ENCODE data around the gene MDFI. TPM values are rescaled to one million over a fixed set of nuclear protein-coding genes. Genes with fewer than 3 reads are reported as not detected.
"Not testable (repeated sequence)": the region's sequence is repeated elsewhere in the genome, so short reads cannot be mapped to it uniquely, and the experiment has no call there.

Gene MDFI
- total RNA-seq, 2 experiments from 2014 or later, result not detected

DNA sequence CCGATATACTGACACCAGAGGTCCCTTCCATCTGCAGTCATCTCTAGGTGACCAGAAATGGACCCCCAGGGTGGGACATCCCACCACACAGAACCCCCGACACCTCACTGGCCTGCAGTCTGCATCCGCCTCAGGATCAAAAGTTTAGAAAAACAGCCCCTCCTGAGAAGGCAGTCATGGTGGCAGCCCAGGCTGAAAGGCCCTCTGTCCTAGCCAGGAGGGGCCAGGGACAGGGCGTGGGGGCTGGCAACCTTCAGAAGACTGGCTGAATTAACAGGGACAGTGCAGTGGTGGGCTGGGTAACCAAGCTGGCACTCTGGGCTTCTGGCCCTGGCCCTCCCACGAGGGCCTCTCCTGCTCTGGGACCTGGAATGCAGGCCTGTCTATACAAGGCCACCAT is 34.3 kb upstream of the MDFI start:
- ATAC-seq (no peak), DNase-seq (no peak)
- Mint-ChIP-seq H3K9me3 (ENCODE audit: low read depth) (no peaks in the 10 kb centered on the region), H3K4me3 (no peak overlapping the region), H3K27ac (no peak overlapping the region), H3K4me1 (peaks cover 3% of the 10 kb centered on the region), H3K36me3 (ENCODE audit: low read depth) (no peaks in the 10 kb centered on the region), H3K27me3 (no peaks in the 10 kb centered on the region)
- intact Hi-C loops (cut with DNase I, micrococcal nuclease), result loop anchor here in 1 of 2 experiments (5.0 kb wide), 1 partner anchor 173 kb away; the partner anchor contains the start of gene FRS3
- CTCF ChIA-PET, result interaction anchor here (1.5 to 4.4 kb wide), 4 partner anchors 10 to 175 kb away, joined by 4 to 48 read pairs (median 12); no protein-coding TSS in a partner anchor
- POLR2A ChIA-PET, result no interaction called here

DNA sequence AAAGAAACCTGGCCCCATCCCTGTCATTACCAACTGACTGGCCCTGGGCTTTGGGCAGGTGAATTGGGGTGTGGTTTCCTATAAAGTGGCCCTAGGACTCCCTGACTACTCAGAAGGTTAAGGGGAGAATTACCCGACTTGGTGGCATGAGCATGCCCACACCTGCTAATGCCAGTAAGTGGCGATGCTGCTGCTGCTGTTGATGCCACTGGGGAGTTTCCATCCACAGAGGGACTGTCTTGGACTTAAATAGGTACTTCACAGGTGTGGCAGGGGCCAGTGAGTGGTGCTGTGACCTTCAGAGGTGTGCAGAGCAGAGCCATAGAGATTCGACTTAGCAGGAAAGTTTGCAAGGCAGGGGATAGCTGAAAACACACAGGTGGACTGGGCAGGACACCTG is 32.6 kb upstream of the MDFI start:
- H3K27me3 Mint-ChIP-seq, result no peaks in the 10 kb centered on the region
- no peak overlapping the region for H3K27ac Mint-ChIP-seq
- ATAC-seq (no peak), DNase-seq (no peak)
- H3K36me3 Mint-ChIP-seq (ENCODE audit: low read depth), result no peaks in the 10 kb centered on the region
- no peak overlapping the region for H3K4me3 Mint-ChIP-seq
- CTCF ChIA-PET, result interaction anchor here (0.6 to 2.4 kb wide), 5 partner anchors 10 to 82 kb away, joined by 3 to 5 read pairs (median 3); no protein-coding TSS in a partner anchor
- POLR2A ChIA-PET, result no interaction called here
- peaks cover 3% of the 10 kb centered on the region for H3K4me1 Mint-ChIP-seq
- intact Hi-C loops (cut with DNase I, micrococcal nuclease), result no loop called here
- H3K9me3 Mint-ChIP-seq (ENCODE audit: low read depth), result no peaks in the 10 kb centered on the region

DNA sequence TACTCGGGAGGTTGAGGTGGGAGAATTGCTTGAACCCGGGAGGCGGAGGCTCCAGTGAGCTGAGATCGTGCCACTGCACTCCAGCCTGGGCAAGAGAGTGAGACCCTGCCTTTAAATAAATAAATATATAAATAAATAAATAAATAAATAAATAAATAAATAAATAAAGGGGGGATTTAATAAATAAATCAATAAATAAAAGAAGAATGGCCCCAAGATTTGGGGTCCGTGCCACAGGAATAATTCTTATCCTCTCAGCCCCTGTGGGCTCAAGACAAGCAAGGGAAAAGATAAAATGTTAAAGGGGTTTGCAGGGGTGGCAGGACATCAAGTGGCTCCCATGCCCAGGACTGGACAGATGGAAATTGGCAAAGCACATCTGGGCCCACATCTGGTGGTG is 31.2 kb upstream of the MDFI start:
- POLR2A ChIA-PET, result no interaction called here
- no peaks in the 10 kb centered on the region for H3K9me3 Mint-ChIP-seq (ENCODE audit: low read depth)
- peaks cover 2% of the 10 kb centered on the region for H3K27me3 Mint-ChIP-seq
- DNase-seq (no peak), ATAC-seq (no peak)
- H3K4me1 Mint-ChIP-seq, result peaks cover 3% of the 10 kb centered on the region
- no peaks in the 10 kb centered on the region for H3K36me3 Mint-ChIP-seq (ENCODE audit: low read depth)
- intact Hi-C loops (cut with DNase I, micrococcal nuclease), result no loop called here
- no peak overlapping the region for H3K4me3 Mint-ChIP-seq
- H3K27ac Mint-ChIP-seq, result no peak overlapping the region
- CTCF ChIA-PET, result interaction anchor here (0.7 to 2.4 kb wide), 4 partner anchors 12 to 162 kb away, joined by 3 to 5 read pairs (median 3); no protein-coding TSS in a partner anchor

DNA sequence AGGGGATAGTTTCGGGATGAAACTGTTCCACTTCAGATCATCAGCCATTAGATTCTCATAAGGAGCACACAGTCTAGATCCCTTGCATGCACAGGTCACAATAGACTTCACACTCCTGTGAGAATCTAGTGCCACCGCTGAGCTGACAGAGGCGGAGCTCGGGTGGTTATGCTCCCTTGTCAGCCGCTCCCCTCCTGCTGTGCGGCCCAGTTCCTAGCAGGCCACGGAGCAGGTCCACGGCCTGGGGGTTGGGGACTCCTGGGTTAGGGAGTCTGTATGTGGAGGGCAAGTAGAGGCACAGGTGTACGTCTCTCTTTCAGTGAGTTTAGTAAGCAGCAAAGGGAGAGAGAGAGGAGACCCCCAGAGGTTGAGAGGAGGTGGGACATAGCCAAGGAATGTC is 30.5 kb upstream of the MDFI start:
- H3K36me3 Mint-ChIP-seq (ENCODE audit: low read depth), result no peaks in the 10 kb centered on the region
- DNase-seq, result no peak
- H3K9me3 Mint-ChIP-seq (ENCODE audit: low read depth), result peaks cover 3% of the 10 kb centered on the region
- no peak overlapping the region for H3K27ac Mint-ChIP-seq
- peaks cover 2% of the 10 kb centered on the region for H3K4me1 Mint-ChIP-seq
- H3K4me3 Mint-ChIP-seq, result no peak overlapping the region
- ATAC-seq, result no peak
- POLR2A ChIA-PET, result no interaction called here
- intact Hi-C loops (cut with DNase I, micrococcal nuclease), result no loop called here
- peaks cover 5% of the 10 kb centered on the region for H3K27me3 Mint-ChIP-seq
- CTCF ChIA-PET, result interaction anchor here (0.7 kb wide), 1 partner anchor 163 kb away, joined by 3 read pairs; no protein-coding TSS in a partner anchor

DNA sequence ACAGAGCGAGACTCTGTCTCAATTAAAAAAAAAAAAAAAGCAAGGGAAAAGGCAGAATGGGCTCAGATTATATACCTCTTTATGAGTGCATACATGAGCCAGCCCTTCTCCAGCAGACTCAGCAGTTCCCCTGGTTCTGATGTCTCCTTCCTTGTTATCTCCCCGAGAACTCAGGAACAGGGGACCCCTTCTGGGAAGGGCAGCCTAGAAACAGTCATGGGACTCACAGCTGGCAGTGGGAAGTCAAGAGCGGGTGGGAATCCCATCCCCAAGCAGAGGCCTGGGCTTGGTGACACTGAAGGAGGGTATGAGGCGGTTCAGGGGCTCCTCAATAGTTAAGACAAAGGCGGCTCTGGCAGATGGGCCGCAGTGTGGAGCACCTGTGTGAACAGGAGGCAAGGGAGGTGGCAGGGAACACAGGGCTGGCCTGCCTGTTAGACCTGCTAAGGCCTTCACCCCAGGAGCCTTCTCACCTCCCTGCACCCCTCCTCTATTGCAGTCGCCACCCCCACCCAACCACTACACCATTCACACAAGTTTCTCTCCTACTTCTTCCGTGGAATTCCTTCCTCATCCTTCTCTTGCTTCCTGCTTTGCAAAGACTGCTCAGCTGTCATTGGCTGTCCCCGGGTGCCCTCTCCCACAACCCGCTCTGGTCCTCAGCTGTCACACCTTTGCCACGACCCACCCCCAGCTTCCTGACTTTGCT is 29.7 kb upstream of the MDFI start:
- H3K4me1 Mint-ChIP-seq, result no peaks in the 10 kb centered on the region
- POLR2A ChIA-PET, result no interaction called here
- H3K9me3 Mint-ChIP-seq (ENCODE audit: low read depth), result peaks cover 3% of the 10 kb centered on the region
- H3K36me3 Mint-ChIP-seq (ENCODE audit: low read depth), result no peaks in the 10 kb centered on the region
- intact Hi-C loops (cut with DNase I, micrococcal nuclease), result no loop called here
- H3K4me3 Mint-ChIP-seq, result no peak overlapping the region
- CTCF ChIA-PET, result interaction anchor here (0.6 kb wide), 1 partner anchor 10 kb away, joined by 3 read pairs; no protein-coding TSS in a partner anchor
- DNase-seq (no peak), ATAC-seq (no peak)
- H3K27ac Mint-ChIP-seq, result no peak overlapping the region
- H3K27me3 Mint-ChIP-seq, result peaks cover 5% of the 10 kb centered on the region

DNA sequence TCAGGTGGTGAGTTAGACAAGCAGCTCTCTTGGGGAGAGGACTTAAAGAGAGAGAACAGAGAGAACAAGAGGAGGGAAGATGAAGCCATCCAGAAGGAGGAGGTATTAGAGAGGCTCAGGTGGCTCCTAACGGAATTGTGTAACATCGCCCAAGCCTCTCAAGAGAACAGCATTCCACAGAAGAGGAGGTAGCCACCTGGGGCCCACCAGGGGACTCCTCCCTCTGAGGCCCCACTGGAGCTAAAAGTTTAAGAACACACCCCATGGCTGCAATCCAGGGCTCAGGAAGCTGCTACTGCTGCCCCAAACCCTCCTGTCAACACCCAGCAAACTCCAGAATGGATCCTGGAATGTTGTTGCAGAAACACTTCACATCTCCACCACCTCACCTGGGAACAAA is 23.6 kb upstream of the MDFI start:
- POLR2A ChIA-PET, result no interaction called here
- intact Hi-C loops (cut with DNase I, micrococcal nuclease), result no loop called here
- Mint-ChIP-seq H3K9me3 (ENCODE audit: low read depth) (peaks cover 3% of the 10 kb centered on the region), H3K4me3 (no peak overlapping the region), H3K27me3 (peaks cover 9% of the 10 kb centered on the region), H3K36me3 (ENCODE audit: low read depth) (no peaks in the 10 kb centered on the region), H3K4me1 (no peaks in the 10 kb centered on the region), H3K27ac (no peak overlapping the region)
- no peak for ATAC-seq
- CTCF ChIA-PET, result interaction anchor here (1.3 to 2.9 kb wide), 4 partner anchors 11 to 247 kb away, joined by 3 to 9 read pairs (median 7); no protein-coding TSS in a partner anchor
- no peak for DNase-seq

DNA sequence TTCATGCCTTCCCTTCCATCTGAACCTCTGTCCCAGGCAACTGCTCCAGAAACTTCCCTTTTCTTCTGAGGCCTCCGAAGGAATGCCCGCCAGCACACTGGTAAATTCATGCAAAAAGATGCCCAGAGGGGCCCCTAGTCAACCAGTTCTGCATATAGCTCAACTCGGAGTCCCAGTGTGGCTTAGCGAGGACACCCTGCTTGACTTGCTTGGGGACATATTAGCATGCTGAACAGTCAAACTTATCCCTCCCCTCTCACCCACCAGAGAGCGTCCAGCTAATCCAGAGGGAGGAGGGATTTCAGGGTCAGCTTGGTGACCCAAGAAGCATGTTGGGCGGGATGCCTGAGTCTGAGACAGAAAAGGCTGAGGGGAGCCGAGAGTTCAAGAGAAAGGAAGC is 23.0 kb upstream of the MDFI start:
- H3K27me3 Mint-ChIP-seq, result peaks cover 9% of the 10 kb centered on the region
- H3K9me3 Mint-ChIP-seq (ENCODE audit: low read depth), result peaks cover 3% of the 10 kb centered on the region
- ATAC-seq (no peak), DNase-seq (no peak)
- no peaks in the 10 kb centered on the region for H3K4me1 Mint-ChIP-seq
- intact Hi-C loops (cut with DNase I, micrococcal nuclease), result no loop called here
- POLR2A ChIA-PET, result no interaction called here
- CTCF ChIA-PET, result interaction anchor here (0.7 to 2.9 kb wide), 5 partner anchors 10 to 247 kb away, joined by 3 to 9 read pairs (median 3); no protein-coding TSS in a partner anchor
- H3K4me3 Mint-ChIP-seq, result no peak overlapping the region
- no peak overlapping the region for H3K27ac Mint-ChIP-seq
- no peaks in the 10 kb centered on the region for H3K36me3 Mint-ChIP-seq (ENCODE audit: low read depth)

DNA sequence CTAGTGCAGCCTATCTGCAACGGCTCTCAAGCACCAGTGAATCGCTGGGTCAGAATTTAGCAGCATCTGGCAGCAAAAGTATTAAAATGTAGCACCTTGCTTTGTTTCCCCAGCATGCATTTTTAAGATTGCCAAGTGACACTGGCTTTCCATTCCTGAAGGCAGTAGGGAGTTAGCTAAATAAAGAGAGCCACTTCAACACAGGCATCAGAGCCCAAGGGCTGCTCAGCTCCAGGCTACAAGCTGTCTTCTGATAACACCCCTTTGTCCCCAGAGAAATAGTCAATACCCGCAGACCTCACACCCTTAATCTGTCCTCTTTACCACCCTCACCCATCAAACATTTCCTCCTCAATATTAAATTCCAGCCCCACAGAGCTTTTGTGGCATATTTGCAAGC is 19.7 kb upstream of the MDFI start:
- H3K27ac Mint-ChIP-seq, result no peak overlapping the region

DNA sequence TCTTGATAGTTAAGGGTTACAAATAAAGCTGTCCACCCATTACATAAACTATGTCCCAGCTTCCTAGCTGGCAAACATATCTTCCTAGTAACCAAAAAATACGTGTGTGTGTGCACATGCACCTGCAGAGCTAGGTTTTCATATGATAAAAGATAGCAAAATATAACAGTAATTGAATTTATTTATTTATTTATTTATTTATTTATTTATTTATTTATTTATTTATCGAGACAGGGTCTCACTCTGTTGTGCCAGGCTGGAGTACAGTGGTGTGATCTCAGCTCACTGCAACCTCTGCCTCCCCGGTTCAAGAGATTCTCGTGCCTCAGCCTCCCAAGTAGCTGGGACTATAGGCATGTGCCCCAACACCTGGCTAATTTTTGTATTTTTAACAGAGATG is 19.1 kb upstream of the MDFI start:
- ATAC-seq; H3K27ac Mint-ChIP-seq; H3K9me3 Mint-ChIP-seq (ENCODE audit: low read depth); intact Hi-C loops (cut with DNase I, micrococcal nuclease); H3K4me3 Mint-ChIP-seq; H3K36me3 Mint-ChIP-seq (ENCODE audit: low read depth); H3K4me1 Mint-ChIP-seq; H3K27me3 Mint-ChIP-seq; POLR2A ChIA-PET; DNase-seq: not testable (repeated sequence)
- CTCF ChIA-PET, result interaction anchor here (1.1 to 1.3 kb wide), 2 partner anchors 13 to 17 kb away, joined by 4 to 12 read pairs; no protein-coding TSS in a partner anchor

More for the DNA sequence above, 19.7 kb upstream of the MDFI start:
- no peaks in the 10 kb centered on the region for H3K4me1 Mint-ChIP-seq
- DNase-seq (no peak), ATAC-seq (no peak)
- H3K36me3 Mint-ChIP-seq (ENCODE audit: low read depth), result peaks cover 2% of the 10 kb centered on the region
- ChIA-PET CTCF (interaction anchor here (1.1 to 1.3 kb wide), 2 partner anchors 12 to 16 kb away, joined by 4 to 12 read pairs; no protein-coding TSS in a partner anchor), POLR2A (no interaction called here)
- H3K27me3 Mint-ChIP-seq, result peaks cover 6% of the 10 kb centered on the region
- intact Hi-C loops (cut with DNase I, micrococcal nuclease), result no loop called here
- no peak overlapping the region for H3K4me3 Mint-ChIP-seq
- peaks cover 6% of the 10 kb centered on the region for H3K9me3 Mint-ChIP-seq (ENCODE audit: low read depth)

DNA sequence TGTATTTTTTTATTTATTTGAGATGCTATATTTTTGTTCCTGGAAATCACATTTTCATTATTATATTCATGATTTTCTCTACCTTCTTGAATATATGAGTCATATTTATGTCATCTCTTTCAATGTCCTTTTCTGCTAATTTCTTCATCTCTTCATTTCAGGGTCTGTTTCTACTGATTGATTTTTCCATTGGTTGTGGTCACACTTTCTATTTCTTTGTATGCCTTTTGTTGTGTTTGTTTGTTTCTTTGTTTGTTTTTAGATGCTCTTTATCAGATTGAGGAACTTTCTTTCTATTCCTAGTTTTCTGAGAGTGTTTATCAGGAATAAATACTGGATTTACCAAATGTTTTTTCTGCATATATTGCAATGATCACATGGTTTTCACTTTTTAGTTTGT is 16.9 kb upstream of the MDFI start:
- no peak for ATAC-seq
- intact Hi-C loops (cut with DNase I, micrococcal nuclease), result no loop called here

DNA sequence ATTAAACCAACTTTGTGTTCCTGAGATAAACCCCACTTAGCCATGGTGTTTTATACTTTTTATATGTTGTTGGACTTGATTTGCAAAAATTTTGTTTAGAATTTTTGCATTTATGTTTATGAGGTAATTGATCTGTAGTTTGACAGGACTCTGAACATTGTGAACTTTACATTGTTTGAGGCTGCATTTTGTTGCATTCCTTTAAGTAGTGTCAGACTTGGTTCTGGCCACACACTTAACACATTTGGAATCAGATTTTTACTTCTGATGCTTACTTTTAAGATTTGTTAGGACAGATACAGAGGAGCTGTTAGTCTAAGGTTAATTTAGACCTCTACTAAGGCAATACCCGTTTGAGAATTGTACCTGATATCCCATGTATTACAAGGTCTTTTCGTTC is 16.5 kb upstream of the MDFI start:
- Mint-ChIP-seq H3K27me3 (peaks cover 6% of the 10 kb centered on the region), H3K9me3 (ENCODE audit: low read depth) (peaks cover 6% of the 10 kb centered on the region), H3K36me3 (ENCODE audit: low read depth) (peaks cover 2% of the 10 kb centered on the region), H3K4me3 (no peak overlapping the region), H3K27ac (no peak overlapping the region), H3K4me1 (peaks cover 10% of the 10 kb centered on the region)
- CTCF ChIA-PET, result interaction anchor here (0.7 to 1.2 kb wide), 2 partner anchors 12 to 325 kb away, joined by 3 read pairs; no protein-coding TSS in a partner anchor
- POLR2A ChIA-PET, result no interaction called here
- intact Hi-C loops (cut with DNase I, micrococcal nuclease), result no loop called here
- ATAC-seq (no peak), DNase-seq (no peak)

More for the DNA sequence above, 16.9 kb upstream of the MDFI start:
- Mint-ChIP-seq H3K36me3 (ENCODE audit: low read depth) (peaks cover 2% of the 10 kb centered on the region), H3K27me3 (peaks cover 6% of the 10 kb centered on the region), H3K9me3 (ENCODE audit: low read depth) (peaks cover 6% of the 10 kb centered on the region), H3K27ac (no peak overlapping the region), H3K4me1 (peaks cover 10% of the 10 kb centered on the region), H3K4me3 (no peak overlapping the region)
- ChIA-PET POLR2A (no interaction called here), CTCF (interaction anchor here (1.2 kb wide), 1 partner anchor 11 kb away, joined by 3 read pairs; no protein-coding TSS in a partner anchor)
- no peak for DNase-seq

Measured in activated CD4-positive, alpha-beta T cell treated with anti-CD3 and anti-CD28 coated beads for 36 hours (primary cell).